Pancreas (tissue), 10 donors: ENCODE data around the gene MAP1B. TPM values are rescaled to one million over a fixed set of nuclear protein-coding genes. Genes with fewer than 3 reads are reported as not detected.
A peak's percentile ranks its signal among the peaks of the same experiment; 100 is the strongest.

Experiments used
- ATAC-seq, 4 donors: fragments of 200-7000 bp; cut with Tn5 transposase; one replicate each; pipeline versions ENCODE4 v1.8.0 to v1.9.1; 2020; ENCODE audit warnings: mild to moderate bottlenecking in 4 of 4, moderate library complexity in 4 of 4
- DNase-seq, 6 donors: peaks; one replicate each; pipeline ENCODE4 v3.0.0-alpha.2; 2020
- FAIRE-seq: peaks from 2 replicates; lab custom pipeline; 2012; peaks lifted over from hg19 to GRCh38; lab: Jason Lieb, UNC
- H3K27ac ChIP-seq, 4 donors: fragments of 200-600 bp; sonication (generic); 1 replicate in 3 of 4; 2 replicates in 1 of 4; pipeline versions ENCODE4 v1.5.0 to v1.8.0; 2020
- H3K27me3 ChIP-seq, 4 donors: fragments of 200-600 bp; one replicate each; pipeline ENCODE4 v1.8.0; 2021
- H3K36me3 ChIP-seq, 3 donors: fragments of 200-600 bp; sonication (generic) in 1 of 3; one replicate each; pipeline versions ENCODE4 v1.5.0 to v1.8.0; 2020 to 2021
- H3K4me1 ChIP-seq, 3 donors: fragments of 200-600 bp; one replicate each; pipeline ENCODE4 v1.8.0; 2021
- H3K4me3 ChIP-seq, 4 donors: fragments of 200-600 bp; sonication (generic) in 2 of 4; one replicate each; pipeline versions ENCODE4 v1.5.0 to v1.8.0; 2020 to 2021
- H3K9me3 ChIP-seq, 4 donors: fragments of 200-600 bp; one replicate each; pipeline ENCODE4 v1.8.0; 2021
- WGBS, 2 donors: extraction: QIAGEN DNeasy Blood & Tissue Kit; methylation state at CpG; one replicate each; pipeline ENCODE4 v1.1.7; 2013; 5-methylcytosine and 5-hydroxymethylcytosine counted together
- intact Hi-C, 3 donors: fragments of 100-400 bp; cut with DNase I; formaldehyde crosslinking; loops; one replicate each; pipeline versions ENCODE4 v1.11.1 to v1.14.2; 2022
- polyA plus RNA-seq, 2 donors: library from polyadenylated mRNA; stranded (reverse); fragments of 200-250 nt; gene quantifications; one replicate each; pipeline ENCODE4 v1.2.3, GENCODE V29; 2013
- total RNA-seq, 6 donors: library from RNA; stranded (reverse); fragmentation: NEBNext Ultra II Directional in 4 of 6; extraction: Animal tissue kit (Norgen Biotek cat#: 25700) in 4 of 6; gene quantifications; one replicate each; pipeline versions ENCODE4 v1.2.1 to v1.2.4, GENCODE V29; 2021 to 2023
- TF ChIP-seq, protein P1 (sequence below), 4 donors: fragments of 200-600 bp; sonication (generic) in 3 of 4; IDR thresholded peaks; one replicate each; pipeline versions ENCODE4 v1.5.0 to v1.8.0; 2021; ENCODE audit warnings: antibody characterized with exemption in 4 of 4
- donor health status: healthy with polysubstance abuse.
- donor health status: DM: no; HTN: no; CAD: no; lungs with moderate emphysema.
- donor health status: DM: no; HTN: no; CAD: no.
- donor health status: control.
- donor health status: control.
- donor health status: Bipolar disorder and iron deficiency.
- donor health status: DM: yes; HTN: yes; CAD: no.
- donor health status: DM: no; HTN: no; CAD: no.
- donor health status: DM: no; HTN: no; CAD: no.
- donor health status: DM: yes; HTN: yes; CAD: no.

The MAP1B gene
- total and polyA plus RNA-seq, 8 donors: 2.4 to 16.8 (median 5.4) TPM

GRCh38 chr5:72204946-72205345 lies 97.7 kb downstream of the MAP1B start:
- Histone ChIP-seq H3K27me3 (no peaks in the 10 kb centered on the region), H3K4me3 (no peak overlapping the region), H3K36me3 (no peaks in the 10 kb centered on the region), H3K4me1 (peaks cover 0 to 6% (median 0%) of the 10 kb centered on the region in 3 donors), H3K27ac (no peak overlapping the region), H3K9me3 (no peaks in the 10 kb centered on the region)
- no peak for ATAC-seq
- WGBS, 2 donors: 96 to 100% methylated on average over 1 of the region's 1 CpG
- FAIRE-seq: no peak
- DNase-seq: no peak
- intact Hi-C loops: no loop called here
- TF ChIP-seq, protein P1, sequence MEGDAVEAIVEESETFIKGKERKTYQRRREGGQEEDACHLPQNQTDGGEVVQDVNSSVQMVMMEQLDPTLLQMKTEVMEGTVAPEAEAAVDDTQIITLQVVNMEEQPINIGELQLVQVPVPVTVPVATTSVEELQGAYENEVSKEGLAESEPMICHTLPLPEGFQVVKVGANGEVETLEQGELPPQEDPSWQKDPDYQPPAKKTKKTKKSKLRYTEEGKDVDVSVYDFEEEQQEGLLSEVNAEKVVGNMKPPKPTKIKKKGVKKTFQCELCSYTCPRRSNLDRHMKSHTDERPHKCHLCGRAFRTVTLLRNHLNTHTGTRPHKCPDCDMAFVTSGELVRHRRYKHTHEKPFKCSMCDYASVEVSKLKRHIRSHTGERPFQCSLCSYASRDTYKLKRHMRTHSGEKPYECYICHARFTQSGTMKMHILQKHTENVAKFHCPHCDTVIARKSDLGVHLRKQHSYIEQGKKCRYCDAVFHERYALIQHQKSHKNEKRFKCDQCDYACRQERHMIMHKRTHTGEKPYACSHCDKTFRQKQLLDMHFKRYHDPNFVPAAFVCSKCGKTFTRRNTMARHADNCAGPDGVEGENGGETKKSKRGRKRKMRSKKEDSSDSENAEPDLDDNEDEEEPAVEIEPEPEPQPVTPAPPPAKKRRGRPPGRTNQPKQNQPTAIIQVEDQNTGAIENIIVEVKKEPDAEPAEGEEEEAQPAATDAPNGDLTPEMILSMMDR (IDR thresholded peaks at IDR 0.05): no peak

GRCh38 chr5:72205431-72206009 lies 98.2 kb downstream of the MAP1B start:
- 95 to 98% methylated on average over 3 of the region's 3 CpGs for WGBS, 2 donors
- Histone ChIP-seq H3K27ac (no peak overlapping the region), H3K27me3 (no peaks in the 10 kb centered on the region), H3K4me3 (no peak overlapping the region), H3K4me1 (peaks cover 0 to 7% (median 0%) of the 10 kb centered on the region in 3 donors), H3K36me3 (no peaks in the 10 kb centered on the region), H3K9me3 (no peaks in the 10 kb centered on the region)
- DNase-seq (no peak), ATAC-seq (no peak), FAIRE-seq (no peak)
- TF ChIP-seq, protein P1 (IDR thresholded peaks at IDR 0.05): no peak
- intact Hi-C loops: no loop called here

DNA sequence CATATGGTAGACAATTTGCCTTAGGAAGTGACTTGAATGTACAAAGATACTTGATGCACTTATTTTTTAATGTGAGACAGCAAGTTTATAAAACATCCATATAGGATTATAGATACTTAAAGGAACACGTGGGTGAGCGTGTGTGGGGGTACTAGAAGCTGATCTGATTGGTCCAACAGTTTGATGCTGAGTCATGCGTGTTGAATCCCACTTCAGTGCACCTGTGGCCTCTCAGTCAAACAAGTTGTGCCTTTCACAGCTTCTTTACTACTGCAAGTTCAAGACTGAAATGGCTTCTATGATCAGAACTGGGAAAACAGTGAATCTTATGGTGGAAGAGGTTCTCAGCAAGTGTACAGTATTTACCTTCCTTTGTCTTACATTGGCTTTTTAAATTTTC lies 98.9 kb downstream of the MAP1B start:
- Histone ChIP-seq H3K27ac (no peak overlapping the region), H3K36me3 (no peaks in the 10 kb centered on the region), H3K4me1 (peaks cover 0 to 14% (median 5%) of the 10 kb centered on the region in 3 donors), H3K9me3 (no peaks in the 10 kb centered on the region), H3K27me3 (no peaks in the 10 kb centered on the region), H3K4me3 (no peak overlapping the region)
- no peak for ATAC-seq
- intact Hi-C loops: no loop called here
- no peak for DNase-seq
- TF ChIP-seq, protein P1 (IDR thresholded peaks at IDR 0.05): no peak
- WGBS, 2 donors: 85 to 95% methylated on average over 3 of the region's 3 CpGs
- FAIRE-seq: no peak

- Histone ChIP-seq H3K4me3 (no peak overlapping the region), H3K27me3 (no peaks in the 10 kb centered on the region), H3K4me1 (peaks cover 0 to 19% (median 7%) of the 10 kb centered on the region in 3 donors), H3K27ac (no peak overlapping the region), H3K36me3 (no peaks in the 10 kb centered on the region), H3K9me3 (no peaks in the 10 kb centered on the region)
- WGBS, 2 donors: 45 to 53% methylated on average over 3 of the region's 3 CpGs
- FAIRE-seq (no peak), ATAC-seq (peak in 1 of 4 donors; percentile 52), DNase-seq (no peak)
- TF ChIP-seq, protein P1 (IDR thresholded peaks at IDR 0.05): no peak
- intact Hi-C loops: no loop called here
Observed at GRCh38 chr5:72206994-72207393, 99.7 kb downstream of the MAP1B start.

GRCh38 chr5:72208324-72208926 lies 101.2 kb downstream of the MAP1B start:
- peaks cover 0 to 19% (median 7%) of the 10 kb centered on the region in 3 donors for H3K4me1 ChIP-seq
- no peaks in the 10 kb centered on the region for H3K27me3 ChIP-seq
- FAIRE-seq (no peak), ATAC-seq (no peak), DNase-seq (no peak)
- no peak overlapping the region for H3K4me3 ChIP-seq
- no peaks in the 10 kb centered on the region for H3K9me3 ChIP-seq
- no peak overlapping the region for H3K27ac ChIP-seq
- 94 to 98% methylated on average over 3 of the region's 3 CpGs for WGBS, 2 donors
- TF ChIP-seq, protein P1 (IDR thresholded peaks at IDR 0.05): no peak
- intact Hi-C loops: no loop called here
- H3K36me3 ChIP-seq: no peaks in the 10 kb centered on the region
